GM12801 (cell line): ENCODE results near the gene PINLYP.

Source experiments
- CTCF ChIP-seq: IDR thresholded peaks from one replicate; pipeline ENCODE4 v1.5.1; 2011; ENCODE audit warnings: control low read depth; ENCODE audit not compliant: insufficient read length; ENCODE audit errors: extremely low read depth

The PINLYP gene

GRCh38 chr19:43607238-43608205, 31.9 kb downstream of the PINLYP start:
- no peak for TF ChIP-seq CTCF

- TF ChIP-seq CTCF, result no peak
Observed at GRCh38 chr19:43609872-43610271, 34.3 kb downstream of the PINLYP start.

GRCh38 chr19:43610493-43610892, 34.9 kb downstream of the PINLYP start:
- TF ChIP-seq CTCF, result no peak

- TF ChIP-seq CTCF, result no peak
Observed at GRCh38 chr19:43611788-43612187, 36.2 kb downstream of the PINLYP start, which contains the start of gene SRRM5. TSS of gene SRRM5 (plus strand) at chr19:43612088. CDS start at chr19:43612122, 34 bp downstream.

GRCh38 chr19:43612374-43612773, 36.8 kb downstream of the PINLYP start:
- TF ChIP-seq CTCF, result no peak

GRCh38 chr19:43616306-43616705, 40.7 kb downstream of the PINLYP start:
- no peak for TF ChIP-seq CTCF

GRCh38 chr19:43616954-43617353, 41.4 kb downstream of the PINLYP start:
- TF ChIP-seq CTCF, result no peak
